ENCODE data around the gene KRT33A. TPM values are rescaled to one million over a fixed set of nuclear protein-coding genes. Genes with fewer than 3 reads are reported as not detected.

Gene KRT33A
- total RNA-seq, 1 experiment from 2014 or later, result not detected

- DNase-seq (ENCODE audit: unreplicated experiment), result no peak
- POLR2A ChIA-PET, result no interaction called here
- intact Hi-C loops (cut with micrococcal nuclease), result loop anchor here (10.0 kb wide), 1 partner anchor 702 kb away; no protein-coding TSS in a partner anchor
- H3K36me3 Mint-ChIP-seq (ENCODE audit: insufficient read depth, unreplicated experiment), result no peaks in the 10 kb centered on the region
- H3K27me3 Mint-ChIP-seq (ENCODE audit: insufficient read depth, unreplicated experiment), result no peaks in the 10 kb centered on the region
- CTCF ChIA-PET, result interaction anchor here (1.7 kb wide), 1 partner anchor 222 kb away, joined by 6 read pairs; no protein-coding TSS in a partner anchor
- BruUV-seq (replicated peaks), result no TSS peak
- no peak for TF ChIP-seq CTCF (IDR thresholded peaks at IDR 0.05; ENCODE audit: unreplicated experiment)
- H3K4me3 Mint-ChIP-seq (ENCODE audit: unreplicated experiment), result no peak overlapping the region
- H3K27ac Mint-ChIP-seq (ENCODE audit: low read depth, unreplicated experiment), result no peak overlapping the region
- no peaks in the 10 kb centered on the region for H3K9me3 Mint-ChIP-seq (ENCODE audit: unreplicated experiment)
- H3K4me1 Mint-ChIP-seq (ENCODE audit: insufficient read depth, unreplicated experiment), result no peaks in the 10 kb centered on the region
Measured at GRCh38 chr17:41326173-41327145, 24.2 kb downstream of the KRT33A start.

- intact Hi-C loops (cut with micrococcal nuclease), result loop anchor here (10.0 kb wide), 1 partner anchor 701 kb away; no protein-coding TSS in a partner anchor
- H3K36me3 Mint-ChIP-seq (ENCODE audit: insufficient read depth, unreplicated experiment), result no peaks in the 10 kb centered on the region
- H3K27me3 Mint-ChIP-seq (ENCODE audit: insufficient read depth, unreplicated experiment), result no peaks in the 10 kb centered on the region
- DNase-seq (ENCODE audit: unreplicated experiment), result no peak
- H3K4me3 Mint-ChIP-seq (ENCODE audit: unreplicated experiment), result no peak overlapping the region
- H3K27ac Mint-ChIP-seq (ENCODE audit: low read depth, unreplicated experiment), result no peak overlapping the region
- no peaks in the 10 kb centered on the region for H3K9me3 Mint-ChIP-seq (ENCODE audit: unreplicated experiment)
- no TSS peak for BruUV-seq (replicated peaks)
- H3K4me1 Mint-ChIP-seq (ENCODE audit: insufficient read depth, unreplicated experiment), result no peaks in the 10 kb centered on the region
- CTCF ChIA-PET, result interaction anchor here (1.7 kb wide), 1 partner anchor 223 kb away, joined by 6 read pairs; no protein-coding TSS in a partner anchor
- TF ChIP-seq CTCF (IDR thresholded peaks at IDR 0.05; ENCODE audit: unreplicated experiment), result no peak
- POLR2A ChIA-PET, result no interaction called here
Measured at GRCh38 chr17:41325611-41326010, 25.0 kb downstream of the KRT33A start.

- intact Hi-C loops (cut with micrococcal nuclease), result loop anchor here (10.0 kb wide), 1 partner anchor 700 kb away; no protein-coding TSS in a partner anchor
- Mint-ChIP-seq H3K36me3 (ENCODE audit: insufficient read depth, unreplicated experiment) (no peaks in the 10 kb centered on the region), H3K4me3 (ENCODE audit: unreplicated experiment) (no peak overlapping the region), H3K27ac (ENCODE audit: low read depth, unreplicated experiment) (no peak overlapping the region), H3K4me1 (ENCODE audit: insufficient read depth, unreplicated experiment) (no peaks in the 10 kb centered on the region), H3K27me3 (ENCODE audit: insufficient read depth, unreplicated experiment) (no peaks in the 10 kb centered on the region), H3K9me3 (ENCODE audit: unreplicated experiment) (no peaks in the 10 kb centered on the region)
- no TSS peak for BruUV-seq (replicated peaks)
- POLR2A ChIA-PET, result no interaction called here
- DNase-seq (ENCODE audit: unreplicated experiment), result no peak
- TF ChIP-seq CTCF (IDR thresholded peaks at IDR 0.05; ENCODE audit: unreplicated experiment), result no peak
- CTCF ChIA-PET, result interaction anchor here (1.7 kb wide), 1 partner anchor 223 kb away, joined by 6 read pairs; no protein-coding TSS in a partner anchor
Measured at GRCh38 chr17:41325126-41325525, 25.5 kb downstream of the KRT33A start.
